GM19468 (cell line): ENCODE measurements around the gene CSRP3.

ENCODE experiments used
- ATAC-seq: cut with Tn5 transposase; IDR thresholded peaks from one replicate; pipeline ENCODE4 v1.9.1; 2021; ENCODE audit warnings: mild to moderate bottlenecking, moderate library complexity, moderate number of reproducible peaks; ENCODE audit not compliant: unreplicated experiment; ENCODE audit errors: extremely low read depth

CSRP3 gene

DNA sequence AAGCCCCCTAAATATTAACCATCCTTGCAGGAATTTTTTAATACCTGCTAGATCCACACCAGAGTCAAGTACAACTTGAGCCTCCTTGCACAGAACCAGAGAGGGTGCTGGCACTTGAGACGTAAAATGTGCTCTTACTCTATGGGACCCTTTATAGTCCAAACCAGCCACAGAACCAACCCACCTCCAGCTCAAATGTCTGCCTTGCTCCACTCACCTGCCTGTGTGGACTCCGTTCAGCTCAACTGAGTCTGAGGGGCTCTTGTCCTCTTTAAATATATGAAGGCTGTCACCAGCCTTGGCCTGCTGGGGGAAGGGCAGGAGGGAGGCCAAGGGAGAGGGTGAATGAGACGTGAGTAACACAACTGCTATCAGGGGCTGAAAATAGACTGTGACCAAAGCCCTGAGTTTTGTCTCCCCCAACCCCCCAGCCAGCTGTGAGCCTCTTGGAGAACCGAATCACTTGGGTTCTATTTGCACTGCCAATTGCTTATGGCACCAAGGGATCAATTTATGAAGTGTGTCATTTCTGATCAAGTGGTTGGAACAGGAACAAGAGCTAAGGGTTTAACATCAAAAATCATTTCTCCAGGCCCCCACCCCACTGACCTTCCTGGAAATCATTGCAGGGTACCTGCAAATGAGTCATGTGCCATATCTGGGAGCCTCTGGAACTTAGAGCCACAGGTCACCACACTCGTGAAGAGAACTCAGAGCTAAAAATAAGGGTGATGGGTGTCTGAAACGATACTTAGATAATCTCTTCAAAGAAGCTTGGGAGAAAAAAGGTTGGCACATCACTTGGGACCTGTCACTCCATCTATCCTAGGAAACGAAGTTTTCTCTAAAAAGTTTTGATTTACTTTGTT, at the start of gene CSRP3:
TSS of gene CSRP3 (minus strand) at position 247 of the 869 bp plus-strand sequence. CDS start 9,535 bp downstream, outside the sequence.
- no peak for ATAC-seq

DNA sequence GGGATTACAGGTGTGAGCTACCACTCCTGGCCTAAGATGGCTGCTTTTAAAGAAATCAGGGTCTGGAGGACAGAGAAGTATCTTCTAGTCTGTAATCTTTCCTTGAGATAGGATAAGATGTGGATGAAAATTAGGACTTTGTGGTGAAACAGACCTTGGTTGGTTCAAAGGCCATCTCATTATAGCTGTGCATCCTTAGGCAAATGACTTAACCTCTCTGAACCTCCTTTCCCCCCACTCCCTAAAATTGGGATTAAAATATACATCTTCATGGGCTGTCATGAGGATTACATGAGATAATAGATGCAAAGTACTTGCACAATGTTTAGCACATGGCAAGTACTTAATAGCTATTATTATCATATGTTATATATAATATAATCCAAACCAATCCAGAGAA, 49.8 kb upstream of the CSRP3 start:
- no peak for ATAC-seq

DNA sequence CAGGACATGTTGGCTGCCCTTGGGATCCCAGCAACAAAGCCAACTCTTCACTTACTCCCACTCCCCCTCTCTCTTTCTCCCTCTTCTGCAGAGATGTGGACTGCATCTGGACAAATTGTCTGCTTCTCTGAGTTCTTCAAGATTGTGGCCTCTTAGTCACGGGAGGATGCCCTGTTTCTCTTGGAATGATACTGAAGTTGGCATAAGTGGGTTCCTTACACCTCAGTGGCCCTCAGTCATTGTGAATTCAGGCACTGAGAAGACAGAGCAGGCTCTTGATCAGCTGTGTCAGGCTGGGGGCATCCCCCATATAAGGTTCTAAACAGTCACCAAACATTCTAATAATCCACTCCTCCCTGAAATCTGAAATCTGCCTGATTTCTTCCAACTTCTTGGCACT, 45.0 kb upstream of the CSRP3 start:
- no peak for ATAC-seq

GRCh38 chr11:19245351-19245750, 43.6 kb upstream of the CSRP3 start:
- ATAC-seq, result no peak

DNA sequence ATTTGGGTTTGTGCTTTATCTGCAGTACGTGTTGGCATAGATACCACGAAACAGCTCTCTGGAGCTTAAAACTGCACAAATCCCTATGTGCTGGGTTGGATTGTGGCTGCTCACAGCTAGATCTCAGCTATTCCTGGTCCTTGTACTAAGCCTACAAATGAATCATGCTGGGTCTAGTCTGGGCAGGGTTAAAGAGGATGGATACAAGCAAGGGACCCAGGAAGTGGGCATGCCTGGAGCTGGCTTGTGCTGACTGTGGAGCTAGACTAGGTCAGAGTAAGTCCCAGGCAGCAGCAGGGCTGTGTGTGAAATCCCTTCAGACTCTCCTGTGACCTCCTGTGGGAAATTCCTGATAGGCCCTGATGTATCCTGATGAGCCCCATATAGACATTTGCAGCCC, 42.8 kb upstream of the CSRP3 start:
- ATAC-seq, result no peak

GRCh38 chr11:19244084-19244483, 42.3 kb upstream of the CSRP3 start:
- no peak for ATAC-seq

DNA sequence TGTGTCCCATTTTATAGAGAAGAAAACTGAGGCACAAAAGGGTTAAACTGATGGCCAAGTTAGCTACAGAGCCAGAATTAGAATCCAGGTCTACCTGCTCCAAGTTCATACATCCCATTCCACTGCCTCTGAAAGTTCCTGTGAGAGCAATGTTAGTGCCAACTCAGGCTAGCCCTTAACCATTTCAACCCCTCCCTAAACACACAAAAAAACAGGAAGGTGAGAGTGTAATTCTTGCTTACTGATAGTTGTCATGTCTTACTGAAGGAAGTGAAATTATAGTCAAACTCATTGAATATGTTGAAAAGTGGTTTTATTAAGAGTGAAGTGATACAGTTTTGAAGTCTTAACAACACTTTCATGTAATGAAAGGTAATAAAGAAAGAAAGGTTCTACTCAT, 41.8 kb upstream of the CSRP3 start:
- no peak for ATAC-seq

- no peak for ATAC-seq
These were observed 41.4 kb upstream of the CSRP3 start for GRCh38 chr11:19243143-19243542.

DNA sequence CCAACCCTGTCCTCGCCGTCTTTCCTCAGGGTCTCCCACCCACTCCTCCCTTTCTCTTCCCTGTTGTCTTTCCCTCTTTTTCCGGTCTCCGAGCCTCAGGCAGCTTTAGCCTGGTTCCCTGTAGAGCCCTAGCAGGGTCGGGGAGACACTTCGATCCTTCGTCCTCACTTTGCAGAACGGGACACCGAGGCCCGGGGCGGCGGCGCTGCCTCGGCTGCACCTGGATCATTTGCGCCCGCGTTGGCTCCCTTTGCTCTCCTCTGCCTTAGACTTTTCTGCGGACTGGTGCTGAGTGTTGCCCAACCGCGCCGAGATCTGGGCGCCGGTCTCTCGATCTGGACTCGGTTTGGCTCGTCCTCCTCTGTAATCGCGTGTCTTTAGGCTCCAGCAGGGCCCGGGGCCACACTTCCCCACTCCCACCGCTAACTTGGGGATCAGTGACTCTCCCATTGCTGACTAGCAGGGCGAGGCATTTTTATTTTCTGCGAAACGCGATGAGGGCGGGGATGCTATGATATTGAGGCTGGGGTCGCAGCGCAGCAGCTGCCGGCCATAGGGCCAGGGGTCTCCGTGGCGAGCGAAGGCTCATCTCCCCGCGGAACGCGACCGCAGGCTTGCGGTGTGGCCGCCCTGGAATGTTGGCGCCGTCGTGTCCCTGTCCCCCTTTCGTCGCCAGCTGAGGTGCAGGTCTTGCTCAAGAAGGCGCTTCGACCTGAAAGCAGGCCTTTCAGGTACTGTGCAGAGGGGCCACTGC, 40.6 kb upstream of the CSRP3 start:
- ATAC-seq, result no peak

DNA sequence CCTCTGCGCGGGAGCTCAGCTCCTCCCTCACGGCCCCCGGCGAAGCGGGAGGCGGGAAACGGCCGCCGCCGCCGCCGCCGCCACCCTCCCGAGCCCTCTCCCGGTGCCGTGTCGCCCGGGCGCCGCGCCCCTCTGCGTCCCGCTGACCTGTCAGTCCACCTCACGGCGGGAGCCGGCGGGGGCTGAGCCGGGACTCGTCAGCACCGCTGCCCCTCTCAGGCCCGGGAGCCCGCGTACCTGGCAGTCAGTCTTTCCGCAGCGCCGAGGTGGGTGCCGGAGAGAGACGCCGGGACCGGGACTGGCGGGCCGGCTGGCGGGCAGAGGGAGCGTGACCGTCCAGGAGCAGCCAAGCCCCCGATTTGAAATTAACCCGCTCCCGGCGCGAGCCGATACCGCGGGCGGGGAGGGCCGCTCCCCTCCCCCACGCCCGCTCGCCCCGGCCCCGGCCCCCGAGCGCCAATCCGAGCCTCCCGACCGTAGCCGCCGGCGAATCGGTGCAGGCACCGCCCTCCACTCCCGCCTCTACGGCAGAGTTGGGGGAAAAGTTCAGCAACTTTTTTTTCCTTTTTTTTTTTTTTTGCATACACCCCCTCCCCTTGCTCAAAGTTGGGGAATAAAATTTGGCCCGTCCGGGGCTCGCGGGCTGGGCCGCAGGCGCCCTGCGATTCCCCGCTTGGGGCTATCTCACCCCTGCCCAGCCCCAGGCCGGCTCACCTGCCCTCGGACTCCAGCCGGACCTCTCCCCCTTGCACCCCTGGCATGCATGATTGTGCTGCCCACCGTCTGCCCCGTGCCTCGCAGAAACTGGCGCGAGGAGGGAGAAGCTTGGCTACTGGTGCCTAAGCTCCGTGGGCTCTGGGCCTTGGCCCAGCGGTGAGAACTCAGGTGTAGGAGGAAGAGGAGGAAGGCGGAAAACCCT, 39.7 kb upstream of the CSRP3 start:
- ATAC-seq, result peak; percentile 7

DNA sequence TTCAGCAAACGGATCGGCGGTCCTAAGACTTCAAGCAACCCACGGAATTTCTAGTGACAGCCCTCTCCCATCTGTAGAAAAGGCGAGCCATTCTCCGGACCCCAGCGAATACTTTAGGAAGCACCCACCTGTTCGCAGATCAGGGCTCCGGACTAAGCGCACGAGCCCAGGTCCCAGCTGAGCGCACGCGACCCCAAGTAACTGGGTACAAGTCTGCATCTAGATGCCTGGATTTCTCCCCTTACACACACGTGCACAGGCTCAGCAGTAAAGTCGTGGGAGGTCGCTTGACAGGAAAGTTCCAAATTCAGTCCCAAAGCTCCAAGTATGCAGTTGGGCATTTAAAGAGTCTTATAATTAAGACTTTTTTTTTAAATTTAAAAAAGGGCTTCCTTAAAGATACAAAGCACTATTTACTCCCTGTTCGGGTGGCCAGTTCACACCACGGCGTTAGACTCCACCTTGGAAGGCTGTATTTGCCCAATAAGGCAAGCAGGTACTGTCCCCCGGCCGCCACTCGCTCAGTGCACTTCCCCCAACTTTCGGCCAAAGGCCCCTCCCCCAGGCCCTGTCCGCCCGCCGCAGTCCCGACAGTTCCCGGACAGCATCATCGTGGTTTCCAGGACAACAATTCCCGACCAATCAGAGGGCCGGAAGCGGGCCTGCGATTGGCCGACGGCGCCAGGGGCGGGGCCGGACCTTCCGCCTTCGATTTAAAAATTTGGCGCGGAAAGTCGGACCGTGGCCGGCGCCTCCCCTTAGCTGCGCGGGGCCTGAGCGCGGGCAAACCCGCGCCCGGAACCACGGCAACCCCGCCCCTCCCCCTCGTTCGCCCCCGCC, 38.9 kb upstream of the CSRP3 start, which contains the start of gene E2F8:
TSS of gene E2F8 (minus strand) at position 526 of the 840 bp plus-strand sequence. CDS start 824 bp downstream, outside the sequence.
- ATAC-seq, result peak; percentile 80

GRCh38 chr11:19239039-19239438, 37.3 kb upstream of the CSRP3 start:
- ATAC-seq, result no peak

GRCh38 chr11:19237813-19238212, 36.0 kb upstream of the CSRP3 start:
- ATAC-seq, result no peak

- no peak for ATAC-seq
These were observed 35.6 kb upstream of the CSRP3 start for GRCh38 chr11:19237381-19237780.

- no peak for ATAC-seq
These were observed 32.5 kb upstream of the CSRP3 start for GRCh38 chr11:19234231-19234817.

- ATAC-seq, result no peak
These were observed 31.2 kb upstream of the CSRP3 start for GRCh38 chr11:19232910-19233503.

DNA sequence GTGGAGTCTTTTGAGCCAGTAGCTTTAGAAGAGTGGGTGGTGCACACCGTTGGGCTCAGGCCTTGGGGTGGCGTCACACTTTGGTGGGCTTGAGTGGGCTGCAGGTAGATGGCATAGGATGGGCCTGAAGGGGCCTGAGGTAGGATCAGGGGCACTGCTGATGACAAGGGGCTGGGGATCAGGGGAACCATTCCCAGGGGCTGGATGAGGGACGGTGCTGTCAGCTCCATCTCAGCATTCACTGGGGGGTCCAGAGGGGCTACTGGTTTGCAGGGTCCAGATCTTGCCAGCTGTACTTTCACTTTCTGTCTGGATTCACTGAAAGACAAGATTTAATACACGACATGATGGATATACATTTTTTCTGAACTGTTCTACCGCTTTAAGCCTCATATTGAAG, 27.9 kb upstream of the CSRP3 start:
- ATAC-seq, result no peak

GRCh38 chr11:19228968-19229367, 27.2 kb upstream of the CSRP3 start:
- no peak for ATAC-seq
